Adrenal gland (tissue), 5 donors: ENCODE measurements around the gene LHX6.

Experiments
- POLR2A ChIP-seq, 2 donors: fragments of 450-650 bp; IDR thresholded peaks; one replicate each; pipeline ENCODE4 v1.6.1; 2017; ENCODE audit warnings: antibody characterized with exemption in 2 of 2, mild to moderate bottlenecking in 2 of 2, moderate library complexity in 1 of 2
- TF ChIP-seq, protein P1 (sequence below), 6 experiments: fragments of 450-650 bp in 4 of 6; fragments of 200-600 bp in 2 of 6; sonication (generic) in 1 of 6; IDR thresholded peaks; 1 replicate in 5 of 6; 2 replicates in 1 of 6; pipeline versions ENCODE4 v1.5.1 to v1.8.0; 2016 to 2021; ENCODE audit warnings: antibody characterized with exemption in 6 of 6, mild to moderate bottlenecking in 2 of 6, moderate library complexity in 1 of 6
- donor health status: DM: no; HTN: no; CAD: no.

DNA sequence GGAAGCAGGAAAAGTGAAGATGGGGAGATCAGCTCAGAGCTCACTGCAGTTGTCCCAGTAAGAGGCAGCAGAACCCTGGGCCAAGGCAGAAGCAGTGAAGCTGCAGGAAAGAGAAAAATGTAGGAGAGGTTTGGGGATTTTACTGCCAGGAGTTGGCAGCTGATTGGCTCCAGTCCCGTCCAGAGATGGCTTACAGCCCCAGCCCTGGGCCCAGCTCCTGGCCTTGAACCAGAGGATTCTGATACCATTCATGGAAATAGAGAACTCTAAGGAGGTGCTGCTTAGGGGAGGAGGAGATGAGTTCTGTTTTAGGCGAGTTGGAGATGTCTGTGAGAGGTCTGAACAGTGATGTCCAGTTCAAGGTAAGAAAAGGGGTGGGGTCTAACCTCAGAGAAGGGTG, 64.5 kb downstream of the LHX6 start:
- TF ChIP-seq, protein P1, sequence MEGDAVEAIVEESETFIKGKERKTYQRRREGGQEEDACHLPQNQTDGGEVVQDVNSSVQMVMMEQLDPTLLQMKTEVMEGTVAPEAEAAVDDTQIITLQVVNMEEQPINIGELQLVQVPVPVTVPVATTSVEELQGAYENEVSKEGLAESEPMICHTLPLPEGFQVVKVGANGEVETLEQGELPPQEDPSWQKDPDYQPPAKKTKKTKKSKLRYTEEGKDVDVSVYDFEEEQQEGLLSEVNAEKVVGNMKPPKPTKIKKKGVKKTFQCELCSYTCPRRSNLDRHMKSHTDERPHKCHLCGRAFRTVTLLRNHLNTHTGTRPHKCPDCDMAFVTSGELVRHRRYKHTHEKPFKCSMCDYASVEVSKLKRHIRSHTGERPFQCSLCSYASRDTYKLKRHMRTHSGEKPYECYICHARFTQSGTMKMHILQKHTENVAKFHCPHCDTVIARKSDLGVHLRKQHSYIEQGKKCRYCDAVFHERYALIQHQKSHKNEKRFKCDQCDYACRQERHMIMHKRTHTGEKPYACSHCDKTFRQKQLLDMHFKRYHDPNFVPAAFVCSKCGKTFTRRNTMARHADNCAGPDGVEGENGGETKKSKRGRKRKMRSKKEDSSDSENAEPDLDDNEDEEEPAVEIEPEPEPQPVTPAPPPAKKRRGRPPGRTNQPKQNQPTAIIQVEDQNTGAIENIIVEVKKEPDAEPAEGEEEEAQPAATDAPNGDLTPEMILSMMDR (IDR thresholded peaks at IDR 0.05), result no peak
- TF ChIP-seq POLR2A (IDR thresholded peaks at IDR 0.05), result no peak
